GM18517 (cell line): ENCODE measurements around the gene PTPRN.
A peak's percentile ranks its signal among the peaks of the same experiment; 100 is the strongest.
"Not testable (repeated sequence)": the region's sequence is repeated elsewhere in the genome, so short reads cannot be mapped to it uniquely, and the experiment has no call there.

Source experiments
- ATAC-seq: cut with Tn5 transposase; IDR thresholded peaks from one replicate; pipeline ENCODE4 v1.9.1; 2021; ENCODE audit warnings: mild to moderate bottlenecking, moderate library complexity; ENCODE audit not compliant: unreplicated experiment

Gene PTPRN

GRCh38 chr2:219271021-219271420 lies 38.2 kb downstream of the PTPRN start:
- ATAC-seq: no peak

- no peak for ATAC-seq
These were observed 39.2 kb downstream of the PTPRN start for GRCh38 chr2:219270055-219270372.

GRCh38 chr2:219269362-219270054 lies 39.7 kb downstream of the PTPRN start:
- no peak for ATAC-seq

GRCh38 chr2:219268294-219268693 lies 40.9 kb downstream of the PTPRN start:
- ATAC-seq: no peak

GRCh38 chr2:219266886-219267285 lies 42.3 kb downstream of the PTPRN start:
- no peak for ATAC-seq

- no peak for ATAC-seq
These were observed 43.0 kb downstream of the PTPRN start for GRCh38 chr2:219266232-219266631.

GRCh38 chr2:219261024-219261855 lies 48.0 kb downstream of the PTPRN start:
- no peak for ATAC-seq

- not testable (repeated sequence) for ATAC-seq
These were observed 50.3 kb downstream of the PTPRN start for GRCh38 chr2:219258942-219259341.

GRCh38 chr2:219254590-219255201 lies 54.5 kb downstream of the PTPRN start:
- peak; percentile 34 for ATAC-seq

- ATAC-seq: peak; percentile 29
These were observed 55.2 kb downstream of the PTPRN start, which contains the start of gene TUBA4A for GRCh38 chr2:219253753-219254589. Gene TUBA4A (minus strand): TSS chr2:219253918. CDS start chr2:219253858, 60 bp downstream.

- ATAC-seq: peak; percentile 10
These were observed 56.1 kb downstream of the PTPRN start, which contains the start of gene TUBA4B for GRCh38 chr2:219252900-219253752. Gene TUBA4B (plus strand): TSS chr2:219253243. CDS start chr2:219253408, 165 bp downstream.

- no peak for ATAC-seq
These were observed 56.7 kb downstream of the PTPRN start for GRCh38 chr2:219252570-219252899.

GRCh38 chr2:219252084-219252483 lies 57.1 kb downstream of the PTPRN start:
- no peak for ATAC-seq

GRCh38 chr2:219251656-219252055 lies 57.5 kb downstream of the PTPRN start:
- ATAC-seq: no peak

- ATAC-seq: no peak
These were observed 59.0 kb downstream of the PTPRN start for GRCh38 chr2:219250049-219250781.

- ATAC-seq: peak; percentile 52
These were observed 59.8 kb downstream of the PTPRN start for GRCh38 chr2:219249203-219249980.

GRCh38 chr2:219248845-219249202 lies 60.4 kb downstream of the PTPRN start:
- ATAC-seq: no peak
